Muscle layer of duodenum (tissue), 2 donors: ENCODE data around the gene GALR1.
"Not testable (repeated sequence)": the region's sequence is repeated elsewhere in the genome, so short reads cannot be mapped to it uniquely, and the experiment has no call there.

ENCODE experiments used
- H3K27ac ChIP-seq: one replicate; pipeline ENCODE4 v1.7.0; 2013; ENCODE audit warnings: mild to moderate bottlenecking, low read length
- H3K27me3 ChIP-seq: one replicate; pipeline ENCODE4 v1.7.0; 2013; ENCODE audit warnings: low read depth, mild to moderate bottlenecking, control low read depth, low read length
- H3K36me3 ChIP-seq, 2 donors: one replicate each; pipeline ENCODE4 v1.7.0; 2013; ENCODE audit warnings: low read length in 2 of 2, control low read depth in 1 of 2, mild to moderate bottlenecking in 1 of 2; ENCODE audit not compliant: insufficient read depth in 2 of 2, control insufficient read depth in 1 of 2
- H3K4me1 ChIP-seq, 2 donors: one replicate each; pipeline ENCODE4 v1.7.0; 2013; ENCODE audit warnings: low read length in 2 of 2, mild to moderate bottlenecking in 2 of 2, control low read depth in 1 of 2, moderate library complexity in 1 of 2; ENCODE audit not compliant: insufficient read depth in 2 of 2, control insufficient read depth in 1 of 2
- H3K4me3 ChIP-seq, 2 donors: one replicate each; pipeline ENCODE4 v1.7.0; 2013; ENCODE audit warnings: low read length in 2 of 2, low read depth in 1 of 2, mild to moderate bottlenecking in 1 of 2
- H3K9me3 ChIP-seq, 2 donors: one replicate each; pipeline ENCODE4 v1.7.0; 2013; ENCODE audit warnings: low read length in 2 of 2, control low read depth in 1 of 2, mild to moderate bottlenecking in 1 of 2; ENCODE audit not compliant: control insufficient read depth in 1 of 2
- donor health status: healthy.

GALR1 gene

GRCh38 chr18:77251730-77252050 is 2.0 kb downstream of the GALR1 start:
- H3K27ac ChIP-seq: no peak overlapping the region
- peaks cover 0 to 34% of the 10 kb centered on the region in 2 donors for H3K4me1 ChIP-seq
- H3K27me3 ChIP-seq: peaks cover 28% of the 10 kb centered on the region
- H3K9me3 ChIP-seq: peaks cover 0 to 3% of the 10 kb centered on the region in 2 donors
- no peaks in the 10 kb centered on the region for H3K36me3 ChIP-seq
- H3K4me3 ChIP-seq: peak overlapping the region in 1 of 2 donors; percentile 77

DNA sequence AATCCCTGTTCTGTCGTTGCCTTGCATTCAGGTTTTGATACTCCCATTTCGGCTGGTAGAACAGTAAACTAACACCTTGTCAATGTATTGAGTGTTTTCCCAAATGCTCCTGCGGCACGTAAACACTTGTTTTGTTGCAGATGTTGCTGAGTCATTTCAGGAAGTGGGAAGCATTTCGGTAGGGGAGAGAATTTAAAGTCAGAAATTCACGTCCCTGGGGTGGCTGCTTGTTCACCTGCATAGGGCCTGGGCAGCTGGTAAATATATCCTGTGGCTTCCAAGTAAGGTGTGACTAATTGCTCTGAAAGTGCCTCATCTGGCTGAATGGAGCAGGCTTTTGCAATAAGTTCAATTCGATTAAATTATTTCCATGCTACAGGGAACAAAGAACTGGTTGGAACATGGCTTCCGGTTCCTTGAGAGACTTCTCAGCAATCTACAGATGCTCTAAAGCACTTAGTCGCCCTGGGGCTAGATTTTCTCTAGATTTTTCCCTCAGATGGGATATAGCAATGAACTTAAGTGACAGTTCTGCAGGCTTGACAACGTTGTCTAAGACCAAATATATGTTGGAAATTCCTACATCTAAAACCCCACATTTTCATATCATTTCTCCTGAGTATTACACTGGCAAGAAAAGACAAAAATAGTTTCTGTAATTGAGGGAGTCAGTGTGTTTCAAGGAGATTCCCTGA is 5.2 kb downstream of the GALR1 start:
- Histone ChIP-seq H3K4me1 (peaks cover 0 to 20% of the 10 kb centered on the region in 2 donors), H3K27ac (no peak overlapping the region), H3K4me3 (no peak overlapping the region), H3K27me3 (peaks cover 16% of the 10 kb centered on the region), H3K9me3 (no peaks in the 10 kb centered on the region), H3K36me3 (no peaks in the 10 kb centered on the region)

DNA sequence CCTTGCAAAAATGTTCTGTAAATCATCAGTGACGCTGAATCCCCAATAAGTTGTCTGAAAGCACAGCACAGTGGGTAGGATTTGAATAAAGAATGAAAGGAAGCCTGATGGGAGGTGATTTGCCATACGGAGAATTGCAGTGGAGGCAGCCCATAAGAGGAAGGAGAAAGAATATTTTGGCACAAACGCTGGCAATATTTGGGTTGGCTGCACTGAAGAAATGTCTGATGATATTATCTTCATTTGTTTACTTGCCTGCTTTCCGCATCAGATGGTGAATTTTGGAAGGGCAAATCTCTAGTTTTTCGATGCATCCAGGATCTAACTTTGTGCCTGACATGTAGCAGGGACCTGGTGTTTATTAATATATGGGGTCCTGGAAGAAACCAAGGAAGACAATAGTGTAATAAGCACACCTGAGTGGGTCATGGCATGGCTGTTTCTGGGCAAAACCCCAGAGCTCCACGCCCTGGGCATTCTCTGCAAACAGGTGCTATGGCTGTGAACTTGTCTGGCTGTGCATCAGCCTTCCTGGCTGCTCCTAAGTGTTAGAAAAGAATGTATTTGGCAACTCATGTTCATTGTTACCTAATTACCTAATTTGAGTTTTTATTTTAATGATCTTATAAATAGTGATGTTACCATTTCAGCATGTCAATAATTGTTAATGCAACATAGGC is 5.9 kb downstream of the GALR1 start:
- no peak overlapping the region for H3K4me3 ChIP-seq
- H3K9me3 ChIP-seq: no peaks in the 10 kb centered on the region
- no peaks in the 10 kb centered on the region for H3K36me3 ChIP-seq
- H3K4me1 ChIP-seq: peaks cover 0 to 13% of the 10 kb centered on the region in 2 donors
- no peak overlapping the region for H3K27ac ChIP-seq
- H3K27me3 ChIP-seq: peaks cover 16% of the 10 kb centered on the region

DNA sequence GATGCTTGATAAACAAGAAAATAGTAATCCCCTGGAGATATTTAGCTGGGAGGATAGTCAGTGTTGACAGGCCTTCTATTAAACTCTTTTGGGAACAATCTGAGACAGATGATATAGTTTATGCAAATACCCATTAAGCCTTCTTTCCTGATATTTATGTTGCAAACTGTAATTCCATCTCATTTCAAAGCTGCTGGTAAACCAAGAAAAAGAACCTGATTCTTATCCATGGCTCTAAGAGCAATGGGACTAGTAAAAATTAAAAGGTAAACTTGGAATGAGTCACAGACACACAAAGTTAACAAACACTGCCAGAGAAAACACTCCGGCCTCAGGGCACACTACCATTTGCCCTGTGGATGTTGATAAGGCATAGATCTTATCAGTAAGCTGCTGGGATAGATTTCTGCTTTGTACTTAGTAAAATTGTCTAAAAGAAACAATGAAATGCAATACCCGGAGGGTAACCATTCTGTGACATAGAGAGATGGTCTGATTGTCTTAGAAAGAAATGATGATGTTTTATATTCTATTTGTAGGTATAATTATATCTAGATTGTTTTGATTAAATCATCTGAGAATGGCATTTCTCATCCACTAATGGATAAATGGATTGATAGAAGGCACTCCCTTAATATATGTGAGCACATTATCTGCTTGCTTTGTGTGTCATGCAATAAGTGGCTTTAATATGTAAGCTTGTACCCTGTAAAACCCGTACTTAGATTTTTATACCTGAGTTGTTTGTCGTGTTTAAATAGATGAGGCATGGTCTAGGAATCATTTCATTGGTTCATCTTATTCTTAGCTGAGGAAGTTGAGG is 13.2 kb downstream of the GALR1 start:
- Histone ChIP-seq H3K27ac (no peak overlapping the region), H3K36me3 (no peaks in the 10 kb centered on the region), H3K4me1 (no peaks in the 10 kb centered on the region), H3K27me3 (no peaks in the 10 kb centered on the region), H3K9me3 (no peaks in the 10 kb centered on the region), H3K4me3 (no peak overlapping the region)

DNA sequence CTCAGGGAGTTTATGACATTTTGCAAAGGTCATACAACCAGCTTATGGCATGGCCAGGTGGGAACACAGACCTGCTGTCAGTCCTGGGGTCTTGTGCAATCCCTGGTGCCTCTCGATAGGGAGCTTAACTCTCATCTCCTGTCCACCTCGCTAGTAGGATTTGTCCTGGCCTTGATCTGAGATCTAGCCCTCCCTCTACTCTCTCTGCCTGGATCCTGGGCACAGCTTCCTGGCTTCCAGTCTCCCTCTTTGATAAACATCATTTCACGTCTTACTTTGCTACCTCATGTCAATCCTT is 13.8 kb downstream of the GALR1 start:
- no peak overlapping the region for H3K27ac ChIP-seq
- no peaks in the 10 kb centered on the region for H3K4me1 ChIP-seq
- H3K4me3 ChIP-seq: no peak overlapping the region
- H3K36me3 ChIP-seq: no peaks in the 10 kb centered on the region
- no peaks in the 10 kb centered on the region for H3K9me3 ChIP-seq
- H3K27me3 ChIP-seq: no peaks in the 10 kb centered on the region

- Histone ChIP-seq H3K9me3 (no peaks in the 10 kb centered on the region), H3K27ac (no peak overlapping the region), H3K27me3 (no peaks in the 10 kb centered on the region)
Measured at GRCh38 chr18:77267969-77268368, 18.3 kb downstream of the GALR1 start.

GRCh38 chr18:77268456-77268855 is 18.8 kb downstream of the GALR1 start:
- Histone ChIP-seq H3K4me3 (no peak overlapping the region), H3K4me1 (no peaks in the 10 kb centered on the region), H3K27ac (no peak overlapping the region), H3K27me3 (no peaks in the 10 kb centered on the region), H3K9me3 (no peaks in the 10 kb centered on the region), H3K36me3 (no peaks in the 10 kb centered on the region)

More at GRCh38 chr18:77267969-77268368, 18.3 kb downstream of the GALR1 start:
- H3K36me3 ChIP-seq: no peaks in the 10 kb centered on the region
- no peaks in the 10 kb centered on the region for H3K4me1 ChIP-seq
- H3K4me3 ChIP-seq: no peak overlapping the region

- Histone ChIP-seq H3K27ac (no peak overlapping the region), H3K9me3 (no peaks in the 10 kb centered on the region)
Measured at GRCh38 chr18:77271576-77272481, 22.2 kb downstream of the GALR1 start.

GRCh38 chr18:77290841-77291240 is 41.2 kb downstream of the GALR1 start:
- not testable (repeated sequence) for H3K9me3 ChIP-seq, H3K27ac ChIP-seq, H3K36me3 ChIP-seq, H3K4me3 ChIP-seq, H3K4me1 ChIP-seq, H3K27me3 ChIP-seq

More at GRCh38 chr18:77271576-77272481, 22.2 kb downstream of the GALR1 start:
- no peaks in the 10 kb centered on the region for H3K4me1 ChIP-seq
- H3K27me3 ChIP-seq: no peaks in the 10 kb centered on the region
- H3K4me3 ChIP-seq: no peak overlapping the region
- no peaks in the 10 kb centered on the region for H3K36me3 ChIP-seq

GRCh38 chr18:77298172-77298571 is 48.5 kb downstream of the GALR1 start:
- no peaks in the 10 kb centered on the region for H3K27me3 ChIP-seq

GRCh38 chr18:77299706-77300105 is 50.1 kb downstream of the GALR1 start:
- Histone ChIP-seq H3K27ac (no peak overlapping the region), H3K9me3 (no peaks in the 10 kb centered on the region), H3K36me3 (no peaks in the 10 kb centered on the region), H3K4me3 (no peak overlapping the region), H3K27me3 (no peaks in the 10 kb centered on the region), H3K4me1 (no peaks in the 10 kb centered on the region)

More at GRCh38 chr18:77298172-77298571, 48.5 kb downstream of the GALR1 start:
- Histone ChIP-seq H3K9me3 (no peaks in the 10 kb centered on the region), H3K4me1 (no peaks in the 10 kb centered on the region), H3K27ac (no peak overlapping the region), H3K36me3 (no peaks in the 10 kb centered on the region), H3K4me3 (no peak overlapping the region)
